ENCODE data around the gene COPE.
"Not testable (repeated sequence)": the region's sequence is repeated elsewhere in the genome, so short reads cannot be mapped to it uniquely, and the experiment has no call there.

Gene COPE

GRCh38 chr19:18906605-18907519 lies 12.3 kb downstream of the COPE start:
- no peak for DNase-seq

- no peak for DNase-seq
These were observed 13.5 kb downstream of the COPE start for GRCh38 chr19:18905513-18906236.

GRCh38 chr19:18905058-18905456 lies 14.1 kb downstream of the COPE start:
- DNase-seq: no peak

- no peak for DNase-seq
These were observed 14.7 kb downstream of the COPE start for GRCh38 chr19:18904334-18905057.

GRCh38 chr19:18903156-18904037 lies 15.8 kb downstream of the COPE start:
- no peak for DNase-seq

GRCh38 chr19:18902519-18902918 lies 16.7 kb downstream of the COPE start:
- not testable (repeated sequence) for DNase-seq

- no peak for DNase-seq
These were observed 17.7 kb downstream of the COPE start for GRCh38 chr19:18901491-18901890.

GRCh38 chr19:18900700-18901481 lies 18.3 kb downstream of the COPE start:
- DNase-seq: no peak

- no peak for DNase-seq
These were observed 19.3 kb downstream of the COPE start for GRCh38 chr19:18899624-18900560.

- no peak for DNase-seq
These were observed 20.4 kb downstream of the COPE start for GRCh38 chr19:18898607-18899408.

- DNase-seq: no peak
These were observed 21.0 kb downstream of the COPE start for GRCh38 chr19:18898081-18898606.

- DNase-seq: no peak
These were observed 21.8 kb downstream of the COPE start for GRCh38 chr19:18897094-18898029.

- no peak for DNase-seq
These were observed 22.8 kb downstream of the COPE start for GRCh38 chr19:18896421-18896841.

GRCh38 chr19:18895824-18896341 lies 23.3 kb downstream of the COPE start, which contains the start of gene CERS1:
CERS1 (minus strand) TSS chr19:18896158; CDS start chr19:18896072, 86 bp downstream.
- no peak for DNase-seq

- DNase-seq: peak in 1 of 2 experiments; percentile 13
These were observed 24.0 kb downstream of the COPE start for GRCh38 chr19:18895038-18895823.

- DNase-seq: no peak
These were observed 24.7 kb downstream of the COPE start for GRCh38 chr19:18894254-18895037.

All from cerebellar nuclear complex (tissue), 1 donor.